ENCODE measurements around the gene LBX1. TPM values are rescaled to one million over a fixed set of nuclear protein-coding genes. Genes with fewer than 3 reads are reported as not detected.

The LBX1 gene
- total RNA-seq, 4 donors from 2014 or later: 0.60 TPM; not detected in 3

DNA sequence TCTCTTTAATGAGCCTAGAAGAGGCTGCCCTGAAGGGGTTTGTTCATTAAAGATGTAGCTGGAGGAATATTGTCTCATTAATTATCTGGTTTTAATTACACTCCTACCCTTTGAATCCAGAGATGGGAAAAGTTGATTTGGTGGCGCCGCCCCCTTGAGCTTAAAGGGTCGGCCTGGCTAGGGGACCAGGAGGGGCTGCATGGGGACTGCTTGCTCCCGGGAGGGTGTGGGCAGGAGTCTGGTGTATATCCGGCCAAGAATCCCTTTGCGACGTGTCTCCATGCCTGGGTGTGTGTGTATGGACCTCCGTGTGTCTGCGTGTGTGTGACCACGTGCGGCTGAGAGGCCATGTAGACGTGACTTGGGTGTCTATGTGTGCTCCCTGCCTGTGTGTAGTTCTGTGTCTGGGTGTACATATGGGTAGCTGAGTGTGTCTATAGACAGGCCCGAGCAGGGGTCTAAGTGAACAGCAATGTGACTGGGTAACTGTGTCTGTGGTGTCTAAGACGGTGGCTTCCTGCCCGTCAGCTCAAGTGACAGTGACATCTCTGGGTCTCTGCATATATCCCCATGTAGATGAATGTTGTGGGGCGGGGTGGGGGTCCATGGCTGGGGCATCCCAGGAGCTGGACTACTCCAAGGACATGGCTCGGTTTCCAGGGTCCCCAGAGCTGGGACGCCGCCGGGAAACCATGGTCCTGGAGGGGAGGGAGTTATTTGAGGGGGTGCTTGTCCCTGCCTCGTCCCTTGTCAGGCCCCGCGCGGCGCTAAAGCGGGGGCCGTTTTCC, 10.7 kb downstream of the LBX1 start:
- TF ChIP-seq POLR2A (IDR thresholded peaks at IDR 0.05): no peak
- TF ChIP-seq, protein P1, sequence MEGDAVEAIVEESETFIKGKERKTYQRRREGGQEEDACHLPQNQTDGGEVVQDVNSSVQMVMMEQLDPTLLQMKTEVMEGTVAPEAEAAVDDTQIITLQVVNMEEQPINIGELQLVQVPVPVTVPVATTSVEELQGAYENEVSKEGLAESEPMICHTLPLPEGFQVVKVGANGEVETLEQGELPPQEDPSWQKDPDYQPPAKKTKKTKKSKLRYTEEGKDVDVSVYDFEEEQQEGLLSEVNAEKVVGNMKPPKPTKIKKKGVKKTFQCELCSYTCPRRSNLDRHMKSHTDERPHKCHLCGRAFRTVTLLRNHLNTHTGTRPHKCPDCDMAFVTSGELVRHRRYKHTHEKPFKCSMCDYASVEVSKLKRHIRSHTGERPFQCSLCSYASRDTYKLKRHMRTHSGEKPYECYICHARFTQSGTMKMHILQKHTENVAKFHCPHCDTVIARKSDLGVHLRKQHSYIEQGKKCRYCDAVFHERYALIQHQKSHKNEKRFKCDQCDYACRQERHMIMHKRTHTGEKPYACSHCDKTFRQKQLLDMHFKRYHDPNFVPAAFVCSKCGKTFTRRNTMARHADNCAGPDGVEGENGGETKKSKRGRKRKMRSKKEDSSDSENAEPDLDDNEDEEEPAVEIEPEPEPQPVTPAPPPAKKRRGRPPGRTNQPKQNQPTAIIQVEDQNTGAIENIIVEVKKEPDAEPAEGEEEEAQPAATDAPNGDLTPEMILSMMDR (IDR thresholded peaks at IDR 0.05): no peak
- TF ChIP-seq EP300 (IDR thresholded peaks at IDR 0.05): no peak
- Histone ChIP-seq H3K4me3 (no peak overlapping the region), H3K9me3 (no peaks in the 10 kb centered on the region), H3K36me3 (no peaks in the 10 kb centered on the region), H3K27me3 (peaks cover 2 to 100% of the 10 kb centered on the region in 2 donors), H3K27ac (no peak overlapping the region), H3K4me1 (peaks cover 0 to 60% (median 20%) of the 10 kb centered on the region in 4 donors)
- 5 to 10% methylated on average over 12 to 20 of the region's 27 CpGs for WGBS, 2 donors
- no peak for DNase-seq (ENCODE audit: low spot score in 2 of 2)

DNA sequence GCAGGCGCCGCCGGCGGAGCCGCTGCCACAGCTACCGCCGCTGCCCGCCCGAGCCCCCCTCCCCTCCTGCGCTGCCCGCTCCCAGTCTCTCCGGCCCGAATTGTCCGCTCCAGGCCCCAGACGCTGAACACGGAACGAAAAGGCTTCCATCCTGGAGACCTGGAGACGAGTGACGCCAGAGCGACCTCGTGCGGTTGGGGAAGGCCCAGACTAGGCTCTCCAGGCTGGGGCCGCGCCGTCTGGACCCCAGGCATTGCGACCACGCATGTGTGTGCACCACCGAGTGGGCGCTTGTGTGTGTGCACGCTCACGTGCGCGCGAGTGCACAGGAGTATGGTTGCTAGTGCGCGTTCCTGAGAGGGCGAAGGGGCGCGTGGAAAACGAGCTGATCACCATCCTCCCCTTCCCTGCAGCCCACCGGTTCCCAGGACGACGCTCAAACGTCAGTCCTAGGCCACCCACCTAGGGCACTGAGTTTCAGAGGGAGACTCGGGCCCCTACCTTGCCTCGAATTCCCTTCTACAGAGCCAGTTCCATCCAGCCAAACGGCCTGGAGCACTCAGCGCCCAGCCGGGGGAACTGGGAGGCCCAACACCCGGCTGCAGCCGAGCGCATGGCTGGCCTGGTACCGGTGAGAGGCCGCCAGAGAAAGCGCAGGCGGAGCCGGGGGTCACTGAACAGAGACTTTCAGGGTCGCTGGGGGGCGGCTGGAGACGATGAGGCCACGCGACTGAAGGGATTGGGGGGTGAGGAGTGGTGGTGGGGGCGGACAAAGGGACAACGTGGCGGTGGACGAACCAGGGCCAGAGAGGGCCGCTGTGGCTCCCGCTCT, 11.6 kb downstream of the LBX1 start:
- Histone ChIP-seq H3K4me3 (peak overlapping the region in 1 of 4 donors; percentile 13), H3K27me3 (peaks cover 2 to 100% of the 10 kb centered on the region in 2 donors), H3K9me3 (no peaks in the 10 kb centered on the region), H3K36me3 (no peaks in the 10 kb centered on the region), H3K27ac (no peak overlapping the region), H3K4me1 (peaks cover 0 to 53% (median 16%) of the 10 kb centered on the region in 4 donors)
- TF ChIP-seq, protein P1 (IDR thresholded peaks at IDR 0.05): peak in 1 of 5 experiments; percentile 13
- no peak for TF ChIP-seq POLR2A (IDR thresholded peaks at IDR 0.05)
- no peak for DNase-seq (ENCODE audit: low spot score in 2 of 2)
- 2 to 3% methylated on average over 53 to 56 of the region's 68 CpGs for WGBS, 2 donors

DNA sequence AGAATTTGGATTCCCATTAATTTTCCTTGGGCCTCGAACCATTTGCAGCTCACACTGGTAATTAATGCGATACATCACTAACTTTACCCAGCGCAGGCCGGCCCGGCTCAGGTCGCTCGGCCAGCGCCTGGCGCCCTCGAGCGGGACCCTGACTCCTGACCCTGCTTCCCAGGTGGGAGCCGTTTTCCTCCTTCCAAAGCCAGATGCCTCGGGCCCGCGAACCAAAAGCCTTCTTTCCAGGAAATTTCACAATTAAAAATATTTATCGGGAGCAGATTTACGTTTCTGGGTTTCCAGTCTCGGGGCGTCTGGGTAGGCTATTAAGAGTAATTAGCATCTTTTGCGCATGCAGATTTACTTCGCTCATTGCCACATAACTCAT, 12.2 kb downstream of the LBX1 start:
- Histone ChIP-seq H3K9me3 (no peaks in the 10 kb centered on the region), H3K36me3 (no peaks in the 10 kb centered on the region), H3K4me3 (peak overlapping the region in 1 of 4 donors; percentile 13), H3K27ac (no peak overlapping the region), H3K4me1 (peaks cover 0 to 49% (median 14%) of the 10 kb centered on the region in 4 donors), H3K27me3 (peaks cover 2 to 100% of the 10 kb centered on the region in 2 donors)
- TF ChIP-seq, protein P1 (IDR thresholded peaks at IDR 0.05): no peak
- 3 to 4% methylated on average over 21 of the region's 21 CpGs for WGBS, 2 donors
- DNase-seq (ENCODE audit: low spot score in 2 of 2): no peak

DNA sequence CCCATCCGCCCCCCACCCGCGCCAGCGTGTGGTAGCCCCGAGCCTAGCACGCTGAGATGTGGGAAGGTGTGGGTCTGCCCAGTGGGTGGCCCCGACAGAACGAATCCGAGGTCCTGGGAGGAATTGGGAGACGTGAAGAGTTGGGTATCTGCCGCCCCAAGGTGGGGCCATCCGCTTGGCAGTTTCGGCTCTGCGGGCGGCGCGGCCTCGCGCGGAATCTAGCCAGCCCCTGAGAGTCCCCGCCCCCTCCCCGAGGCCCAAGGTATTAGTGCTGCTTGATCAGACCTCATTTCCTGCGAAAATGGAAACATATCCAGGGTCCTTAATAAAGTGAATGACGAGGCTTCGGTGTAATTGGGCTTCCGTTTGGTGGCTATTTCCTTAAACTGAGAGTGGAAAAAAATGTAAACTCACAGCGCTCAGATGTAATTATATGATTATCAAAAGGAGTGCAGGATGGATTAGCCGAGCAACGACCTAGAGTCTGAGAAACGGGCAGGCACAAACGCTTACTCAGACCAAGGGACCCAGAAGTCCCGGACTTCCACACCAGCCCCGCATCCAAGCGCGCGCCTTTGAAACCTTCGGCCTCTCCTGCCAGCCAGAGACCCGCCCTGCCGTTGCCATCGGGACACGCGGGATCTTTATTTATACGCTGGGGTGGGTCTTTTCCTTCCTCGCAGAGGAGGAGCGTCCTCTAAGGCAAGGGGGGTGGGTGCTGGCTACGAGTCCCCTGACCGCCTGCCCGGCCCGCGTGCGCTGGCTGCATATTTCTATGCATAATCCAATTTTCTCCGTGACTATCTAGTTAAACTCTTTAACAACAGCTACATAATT, 12.8 kb downstream of the LBX1 start:
- 2 to 3% methylated on average over 52 of the region's 52 CpGs for WGBS, 2 donors
- Histone ChIP-seq H3K36me3 (no peaks in the 10 kb centered on the region), H3K9me3 (no peaks in the 10 kb centered on the region), H3K27ac (no peak overlapping the region), H3K4me3 (no peak overlapping the region), H3K4me1 (peaks cover 0 to 49% (median 14%) of the 10 kb centered on the region in 4 donors), H3K27me3 (peaks cover 2 to 100% of the 10 kb centered on the region in 2 donors)
- TF ChIP-seq EP300 (IDR thresholded peaks at IDR 0.05) (no peak), POLR2A (IDR thresholded peaks at IDR 0.05) (no peak)
- TF ChIP-seq, protein P1 (IDR thresholded peaks at IDR 0.05): no peak
- DNase-seq (ENCODE audit: low spot score in 2 of 2): no peak
